ENCODE results near the gene KCNT2. TPM values are rescaled to one million over a fixed set of nuclear protein-coding genes. Genes with fewer than 3 reads are reported as not detected.

The KCNT2 gene
- total and polyA plus RNA-seq, 2 of the 8 experiments (the other 6 are each of a cell fraction or from before 2014, with no cell fraction given), result 2.3 to 10.2 TPM

GRCh38 chr1:196513821-196514220 lies 94.4 kb downstream of the KCNT2 start:
- H3K9ac ChIP-seq (replicated peaks in 1 of 4; ENCODE audit: extremely low read depth in 1 of 4, low read depth in 3 of 4, low read length in 3 of 4), result no peak overlapping the region
- no peak overlapping the region for H2BK15ac ChIP-seq (ENCODE audit: low read length)
- no peak overlapping the region for H3K4me2 ChIP-seq (ENCODE audit: insufficient read depth in 1 of 2, low read depth in 2 of 2, low read length in 2 of 2)
- H2BK5ac ChIP-seq (ENCODE audit: low read depth, low read length), result no peak overlapping the region
- H3K14ac ChIP-seq (ENCODE audit: insufficient read length), result no peak overlapping the region
- no peak overlapping the region for H3K4me3 ChIP-seq (ENCODE audit: extremely low read depth in 1 of 4, insufficient read depth in 2 of 4, low read depth in 3 of 4, low read length in 4 of 4)
- no peaks in the 10 kb centered on the region for H3K27me3 ChIP-seq (replicated peaks in 1 of 4; ENCODE audit: control insufficient read depth in 3 of 4, extremely low read depth in 1 of 4, insufficient read depth in 3 of 4, low read length in 3 of 4)
- no peak overlapping the region for H2BK12ac ChIP-seq (ENCODE audit: low read depth, low read length)
- H4K20me1 ChIP-seq (replicated peaks in 1 of 2; ENCODE audit: control insufficient read depth in 1 of 2, insufficient read depth in 2 of 2, low read length in 2 of 2), result peaks cover 0 to 5% of the 10 kb centered on the region in 2 experiments
- no peak overlapping the region for H4K5ac ChIP-seq (ENCODE audit: insufficient read length, low read depth, low read length)
- no peak overlapping the region for H3K18ac ChIP-seq (ENCODE audit: extremely low read depth, low read length)
- no peak overlapping the region for H4K91ac ChIP-seq (replicated peaks; ENCODE audit: insufficient read length, low read length)
- H3K36me3 ChIP-seq (ENCODE audit: control insufficient read depth in 2 of 4, insufficient read depth in 4 of 4, low read length in 3 of 4), result no peaks in the 10 kb centered on the region
- no peak for TF ChIP-seq MAFK (IDR thresholded peaks at IDR 0.05; ENCODE audit: low read depth, low read length)
- TF ChIP-seq POLR2A (IDR thresholded peaks at IDR 0.05; ENCODE audit: control extremely low read depth in 1 of 2, low read depth in 2 of 2, low read length in 2 of 2), result no peak
- TF ChIP-seq RBBP5 (IDR thresholded peaks at IDR 0.05; ENCODE audit: borderline replicate concordance, low read depth, low read length), result no peak
- no peak overlapping the region for H4K8ac ChIP-seq (ENCODE audit: extremely low read depth, insufficient read depth, low read length)
- peaks cover 0 to 35% of the 10 kb centered on the region in 2 experiments; a peak in 2 of 4 replicates for H3K79me2 ChIP-seq (ENCODE audit: control insufficient read depth in 1 of 2, insufficient read depth in 2 of 2, low read length in 2 of 2)
- no peak overlapping the region for H2AK5ac ChIP-seq (ENCODE audit: low read depth, low read length)
- POLR2A ChIA-PET (ENCODE audit: partially characterized antibody), result no interaction called here
- DNase-seq (ENCODE audit: low read depth in 1 of 2, low spot score in 2 of 2), result no peak
- 91% methylated on average over 2 of the region's 2 CpGs; no CpG with 5 or more reads in 1 of the 2 experiments for WGBS, 2 experiments (ENCODE audit: extremely low coverage in 1 of 2, insufficient coverage in 1 of 2, insufficient read length in 1 of 2, insufficient replicate concordance in 2 of 2, low coverage in 1 of 2, low lambda C conversion rate in 2 of 2, missing lambda C conversion rate in 1 of 2)
- no peaks in the 10 kb centered on the region for H3K79me1 ChIP-seq (ENCODE audit: low read depth, low read length)
- no peaks in the 10 kb centered on the region; a peak in 1 of 7 replicates for H3K4me1 ChIP-seq (replicated peaks in 1 of 4; ENCODE audit: control insufficient read depth in 3 of 4, insufficient read depth in 4 of 4, low read length in 3 of 4)
- no peak overlapping the region for H3K56ac ChIP-seq (replicated peaks; ENCODE audit: insufficient read length, low read depth, low read length)
- no peaks in the 10 kb centered on the region for H3K23me2 ChIP-seq (ENCODE audit: low read depth, low read length)
- CTCF ChIA-PET (ENCODE audit: partially characterized antibody), result no interaction called here
- no peak for FAIRE-seq
- no peak overlapping the region for H2BK120ac ChIP-seq (replicated peaks; ENCODE audit: low read depth, low read length)
- H2BK20ac ChIP-seq (ENCODE audit: low read length), result no peak overlapping the region
- H3K27ac ChIP-seq (ENCODE audit: low read depth, low read length), result no peak overlapping the region
- H3K4ac ChIP-seq (replicated peaks; ENCODE audit: insufficient read length, low read depth, low read length), result no peak overlapping the region
- H3K9me3 ChIP-seq (ENCODE audit: insufficient read depth in 2 of 2, low read depth in 1 of 2, low read length in 1 of 2), result no peaks in the 10 kb centered on the region
- H3K23ac ChIP-seq (ENCODE audit: insufficient read length), result no peak overlapping the region
- no peak overlapping the region for H2AFZ ChIP-seq (ENCODE audit: low read length)

Measured in H1 (cell line).